KOPT-K1 (cell line): ENCODE measurements around the gene HSD17B10.
A peak's percentile ranks its signal among the peaks of the same experiment; 100 is the strongest.
"Not testable (repeated sequence)": the region's sequence is repeated elsewhere in the genome, so short reads cannot be mapped to it uniquely, and the experiment has no call there.

Experiments used
- H3K27ac ChIP-seq: fragments of 200-600 bp; sonication (generic); 2 replicates; pipeline ENCODE4 v1.5.1; 2016; ENCODE audit warnings: antibody characterized with exemption, mild to moderate bottlenecking, low read depth, low read length; ENCODE audit not compliant: poor library complexity, severe bottlenecking
- H3K36me3 ChIP-seq: fragments of 200-600 bp; sonication (generic); 2 replicates; pipeline ENCODE4 v1.5.1; 2017; ENCODE audit warnings: antibody characterized with exemption, mild to moderate bottlenecking, low read length, moderate library complexity; ENCODE audit not compliant: insufficient read depth
- H3K9me3 ChIP-seq: fragments of 200-600 bp; sonication (generic); 2 replicates; pipeline ENCODE4 v1.5.1; 2017; ENCODE audit warnings: antibody characterized with exemption, low read length, mild to moderate bottlenecking; ENCODE audit not compliant: insufficient read depth, poor library complexity, severe bottlenecking

Gene HSD17B10

GRCh38 chrX:53433651-53434639 is at the start of gene HSD17B10:
Gene HSD17B10, minus strand, starts transcription at chrX:53434370. Its CDS starts 25 bp downstream, at chrX:53434345.
- no peaks in the 10 kb centered on the region for H3K9me3 ChIP-seq
- peak within 1 kb of the TSS; percentile 65 for H3K27ac ChIP-seq

GRCh38 chrX:53483416-53483815 is 49.2 kb upstream of the HSD17B10 start:
- Histone ChIP-seq H3K27ac (no peak overlapping the region), H3K9me3 (no peaks in the 10 kb centered on the region), H3K36me3 (no peaks in the 10 kb centered on the region)

More at GRCh38 chrX:53433651-53434639, at the start of gene HSD17B10:
- peaks cover 33% of the 10 kb centered on the region; the same call in 1 of the 2 replicates for H3K36me3 ChIP-seq

GRCh38 chrX:53481816-53482465 is 47.8 kb upstream of the HSD17B10 start:
- Histone ChIP-seq H3K9me3 (no peaks in the 10 kb centered on the region), H3K27ac (no peak overlapping the region), H3K36me3 (no peaks in the 10 kb centered on the region)

- no peaks in the 10 kb centered on the region for H3K9me3 ChIP-seq
- H3K27ac ChIP-seq: no peak overlapping the region
- no peaks in the 10 kb centered on the region for H3K36me3 ChIP-seq
These were observed 46.9 kb upstream of the HSD17B10 start for GRCh38 chrX:53481093-53481492.

GRCh38 chrX:53479301-53479700 is 45.1 kb upstream of the HSD17B10 start:
- no peak overlapping the region for H3K27ac ChIP-seq
- no peaks in the 10 kb centered on the region for H3K36me3 ChIP-seq
- H3K9me3 ChIP-seq: no peaks in the 10 kb centered on the region

- no peak overlapping the region for H3K27ac ChIP-seq
- no peaks in the 10 kb centered on the region for H3K36me3 ChIP-seq
These were observed 42.2 kb upstream of the HSD17B10 start for GRCh38 chrX:53476371-53476770.

GRCh38 chrX:53474707-53475106 is 40.5 kb upstream of the HSD17B10 start:
- H3K9me3 ChIP-seq: no peaks in the 10 kb centered on the region

More at GRCh38 chrX:53476371-53476770, 42.2 kb upstream of the HSD17B10 start:
- no peaks in the 10 kb centered on the region for H3K9me3 ChIP-seq

GRCh38 chrX:53471346-53471745 is 37.2 kb upstream of the HSD17B10 start:
- Histone ChIP-seq H3K9me3 (no peaks in the 10 kb centered on the region), H3K27ac (no peak overlapping the region), H3K36me3 (no peaks in the 10 kb centered on the region)

More at GRCh38 chrX:53474707-53475106, 40.5 kb upstream of the HSD17B10 start:
- Histone ChIP-seq H3K27ac (no peak overlapping the region), H3K36me3 (no peaks in the 10 kb centered on the region)

- H3K27ac ChIP-seq, H3K9me3 ChIP-seq, H3K36me3 ChIP-seq: not testable (repeated sequence)
These were observed 34.5 kb upstream of the HSD17B10 start for GRCh38 chrX:53468659-53469058.

GRCh38 chrX:53458082-53458481 is 23.9 kb upstream of the HSD17B10 start:
- Histone ChIP-seq H3K9me3 (no peaks in the 10 kb centered on the region), H3K36me3 (no peaks in the 10 kb centered on the region), H3K27ac (no peak overlapping the region)

- Histone ChIP-seq H3K9me3 (no peaks in the 10 kb centered on the region), H3K36me3 (no peaks in the 10 kb centered on the region), H3K27ac (no peak overlapping the region)
These were observed 22.1 kb upstream of the HSD17B10 start for GRCh38 chrX:53456254-53456653.

- no peaks in the 10 kb centered on the region for H3K9me3 ChIP-seq
- H3K36me3 ChIP-seq: no peaks in the 10 kb centered on the region
- no peak overlapping the region for H3K27ac ChIP-seq
These were observed 18.6 kb upstream of the HSD17B10 start for GRCh38 chrX:53452812-53453211.

- Histone ChIP-seq H3K36me3 (no peaks in the 10 kb centered on the region), H3K9me3 (no peaks in the 10 kb centered on the region), H3K27ac (no peak overlapping the region)
These were observed 15.5 kb upstream of the HSD17B10 start for GRCh38 chrX:53449632-53450031.

GRCh38 chrX:53447441-53447840 is 13.3 kb upstream of the HSD17B10 start:
- Histone ChIP-seq H3K36me3 (no peaks in the 10 kb centered on the region), H3K9me3 (no peaks in the 10 kb centered on the region), H3K27ac (no peak overlapping the region)

- Histone ChIP-seq H3K9me3 (no peaks in the 10 kb centered on the region), H3K36me3 (no peaks in the 10 kb centered on the region), H3K27ac (no peak overlapping the region)
These were observed 11.8 kb upstream of the HSD17B10 start for GRCh38 chrX:53445977-53446376.
